Adrenal gland (tissue), 12 donors: ENCODE measurements around the gene DPEP2. TPM values are rescaled to one million over a fixed set of nuclear protein-coding genes. Genes with fewer than 3 reads are reported as not detected.
"Not testable (repeated sequence)": the region's sequence is repeated elsewhere in the genome, so short reads cannot be mapped to it uniquely, and the experiment has no call there.

Experiments
- DNase-seq, 7 donors: peaks; one replicate each; pipeline ENCODE4 v3.0.0-alpha.2; 2019 to 2020
- H3K27ac ChIP-seq, 5 donors: fragments of 200-600 bp; sonication (generic) in 4 of 5; 1 replicate in 3 of 5; 2 replicates in 2 of 5; pipeline versions ENCODE4 v1.5.1 to v1.8.0; 2016 to 2020; ENCODE audit warnings: mild to moderate bottlenecking in 1 of 5
- H3K27me3 ChIP-seq: fragments of 200-600 bp; 2 replicates; pipeline ENCODE4 v1.8.0; 2021
- H3K36me3 ChIP-seq, 2 donors: fragments of 200-600 bp; replicated peaks in 1 of 2; 1 replicate in 1 of 2; 2 replicates in 1 of 2; pipeline versions ENCODE4 v1.5.1 to v1.8.0; 2018 to 2022
- H3K4me1 ChIP-seq, 2 donors: fragments of 200-600 bp; replicated peaks in 1 of 2; 1 replicate in 1 of 2; 2 replicates in 1 of 2; pipeline versions ENCODE4 v1.5.1 to v1.8.0; 2018 to 2021
- H3K4me3 ChIP-seq, 4 donors: fragments of 200-600 bp; sonication (generic) in 3 of 4; one replicate each; pipeline ENCODE4 v1.5.1; 2016 to 2018
- H3K9me3 ChIP-seq, 3 donors: fragments of 200-600 bp; sonication (generic) in 1 of 3; replicated peaks in 1 of 3; 1 replicate in 2 of 3; 2 replicates in 1 of 3; pipeline versions ENCODE4 v1.5.1 to v1.8.0; 2016 to 2021
- POLR2A ChIP-seq, 2 donors: fragments of 450-650 bp; IDR thresholded peaks; one replicate each; pipeline ENCODE4 v1.6.1; 2017; ENCODE audit warnings: antibody characterized with exemption in 2 of 2, mild to moderate bottlenecking in 2 of 2, moderate library complexity in 1 of 2
- WGBS, 4 donors: extraction: QIAGEN DNeasy Blood & Tissue Kit in 2 of 4; methylation state at CpG; one replicate each; pipeline versions ENCODE4 v1.1.5 to v1.1.7; 2013 to 2017; 5-methylcytosine and 5-hydroxymethylcytosine counted together
- intact Hi-C, 2 donors: fragments of 100-400 bp; cut with DNase I; formaldehyde crosslinking; loops; one replicate each; pipeline versions ENCODE4 v1.14.1 to v1.15.0; 2022 to 2023
- polyA plus RNA-seq, 3 donors: library from polyadenylated mRNA; stranded (reverse); fragments of 200-250 nt in 2 of 3; fragments of 350-450 nt in 1 of 3; fragmentation: Illumina TruSeq in 1 of 3; extraction: RNeasy Lipid Tissue Mini Kit (QIAGEN cat#74804) in 1 of 3; gene quantifications; one replicate each; pipeline ENCODE4 v1.2.3, GENCODE V29; 2013 to 2014
- total RNA-seq, 9 donors: library from RNA; depleted of rRNA in 4 of 9; stranded (reverse); fragments of >200 nt in 4 of 9; fragments of 120-200 nt in 1 of 9; fragmentation: NEBNext Ultra II Directional in 1 of 9; extraction: Animal tissue kit (Norgen Biotek cat#: 25700) in 1 of 9; gene quantifications; one replicate each; pipeline versions ENCODE4 v1.1.0 to v1.2.4, GENCODE V29; 2013 to 2023
- TF ChIP-seq, protein P1 (sequence below), 6 experiments: fragments of 450-650 bp in 4 of 6; fragments of 200-600 bp in 2 of 6; sonication (generic) in 1 of 6; IDR thresholded peaks; 1 replicate in 5 of 6; 2 replicates in 1 of 6; pipeline versions ENCODE4 v1.5.1 to v1.8.0; 2016 to 2021; ENCODE audit warnings: antibody characterized with exemption in 6 of 6, mild to moderate bottlenecking in 2 of 6, moderate library complexity in 1 of 6
- donor health status: healthy with polysubstance abuse.
- donor health status: Bipolar disorder and iron deficiency.
- donor health status: DM: yes; HTN: yes; CAD: no.
- donor health status: DM: no; HTN: no; CAD: no.
- donor health status: DM: no; HTN: no; CAD: no.
- donor health status: DM: yes; HTN: yes; CAD: no.

DPEP2 gene
- total and polyA plus RNA-seq, 12 donors = 0.27 to 8.4 (median 1.4) TPM

- WGBS, 4 donors = 41 to 50% (median 45%) methylated on average over 1 of the region's 1 CpG
- Histone ChIP-seq H3K27ac (peak overlapping the region in 1 of 5 donors; percentile 11), H3K36me3 (no peaks in the 10 kb centered on the region), H3K27me3 (no peaks in the 10 kb centered on the region), H3K4me1 (no peaks in the 10 kb centered on the region), H3K9me3 (no peaks in the 10 kb centered on the region), H3K4me3 (no peak overlapping the region)
- no peak for DNase-seq
- intact Hi-C loops = no loop called here
- no peak for TF ChIP-seq POLR2A (IDR thresholded peaks at IDR 0.05)
- TF ChIP-seq, protein P1, sequence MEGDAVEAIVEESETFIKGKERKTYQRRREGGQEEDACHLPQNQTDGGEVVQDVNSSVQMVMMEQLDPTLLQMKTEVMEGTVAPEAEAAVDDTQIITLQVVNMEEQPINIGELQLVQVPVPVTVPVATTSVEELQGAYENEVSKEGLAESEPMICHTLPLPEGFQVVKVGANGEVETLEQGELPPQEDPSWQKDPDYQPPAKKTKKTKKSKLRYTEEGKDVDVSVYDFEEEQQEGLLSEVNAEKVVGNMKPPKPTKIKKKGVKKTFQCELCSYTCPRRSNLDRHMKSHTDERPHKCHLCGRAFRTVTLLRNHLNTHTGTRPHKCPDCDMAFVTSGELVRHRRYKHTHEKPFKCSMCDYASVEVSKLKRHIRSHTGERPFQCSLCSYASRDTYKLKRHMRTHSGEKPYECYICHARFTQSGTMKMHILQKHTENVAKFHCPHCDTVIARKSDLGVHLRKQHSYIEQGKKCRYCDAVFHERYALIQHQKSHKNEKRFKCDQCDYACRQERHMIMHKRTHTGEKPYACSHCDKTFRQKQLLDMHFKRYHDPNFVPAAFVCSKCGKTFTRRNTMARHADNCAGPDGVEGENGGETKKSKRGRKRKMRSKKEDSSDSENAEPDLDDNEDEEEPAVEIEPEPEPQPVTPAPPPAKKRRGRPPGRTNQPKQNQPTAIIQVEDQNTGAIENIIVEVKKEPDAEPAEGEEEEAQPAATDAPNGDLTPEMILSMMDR (IDR thresholded peaks at IDR 0.05) = no peak
Measured at GRCh38 chr16:68013440-68013839, 14.2 kb upstream of the DPEP2 start.

DNA sequence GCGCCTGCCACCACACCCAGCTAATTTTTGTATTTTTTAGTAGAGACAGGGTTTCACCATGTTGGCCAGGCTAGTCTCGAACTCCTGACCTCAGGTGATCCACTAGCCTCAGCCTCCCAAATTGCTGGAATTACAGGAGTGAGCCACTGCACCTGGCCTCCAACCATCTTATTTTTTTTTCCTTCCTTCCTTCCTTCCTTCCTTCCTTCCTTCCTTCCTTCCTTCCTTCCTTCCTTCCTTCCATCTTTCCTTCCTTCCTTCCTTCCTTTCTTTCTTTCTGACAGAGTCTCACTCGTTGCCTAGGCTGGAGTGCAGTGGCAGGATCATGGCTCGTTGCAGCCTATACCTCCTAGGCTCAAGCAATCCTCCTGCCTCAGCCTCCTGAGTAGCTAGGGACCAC, 10.6 kb upstream of the DPEP2 start:
- H3K4me1 ChIP-seq, H3K27me3 ChIP-seq, H3K4me3 ChIP-seq, H3K27ac ChIP-seq, intact Hi-C loops, DNase-seq, H3K36me3 ChIP-seq, H3K9me3 ChIP-seq: not testable (repeated sequence)
- 66 to 79% (median 68%) methylated on average over 4 of the region's 4 CpGs for WGBS, 4 donors

DNA sequence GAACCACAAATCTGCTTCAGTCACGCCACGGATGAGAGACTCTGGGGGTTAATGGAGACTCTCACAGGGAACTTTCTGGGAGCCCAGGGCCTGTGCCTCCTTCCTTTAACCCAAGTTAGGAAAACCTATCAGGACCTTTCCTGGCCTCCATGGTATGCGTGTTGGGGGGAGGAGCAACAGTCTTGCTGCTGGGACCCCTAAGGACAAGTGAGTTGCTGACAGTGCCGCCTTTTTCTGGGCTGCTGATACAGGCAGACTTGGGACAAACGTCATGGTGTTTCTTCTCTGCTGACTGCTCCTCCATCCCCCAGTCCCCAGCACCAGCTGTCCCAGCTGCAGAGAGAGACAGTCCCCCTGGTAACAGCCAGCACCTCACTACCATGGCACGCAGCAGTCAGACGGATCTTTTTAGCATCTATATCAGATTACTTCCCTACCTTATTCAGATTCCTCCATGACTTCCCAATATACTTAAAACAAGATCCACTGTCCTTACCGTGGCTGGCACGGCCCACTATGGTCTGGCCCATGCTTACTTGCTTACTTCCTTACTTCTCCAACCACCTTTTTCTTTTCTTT, 10.0 kb upstream of the DPEP2 start:
- H3K4me3 ChIP-seq = no peak overlapping the region
- H3K27ac ChIP-seq = no peak overlapping the region
- H3K4me1 ChIP-seq = no peaks in the 10 kb centered on the region
- intact Hi-C loops = no loop called here
- no peaks in the 10 kb centered on the region for H3K27me3 ChIP-seq
- H3K36me3 ChIP-seq = no peaks in the 10 kb centered on the region
- 69 to 71% (median 71%) methylated on average over 9 of the region's 9 CpGs for WGBS, 4 donors
- no peak for DNase-seq
- H3K9me3 ChIP-seq = no peaks in the 10 kb centered on the region
- TF ChIP-seq POLR2A (IDR thresholded peaks at IDR 0.05) = no peak
- TF ChIP-seq, protein P1 (IDR thresholded peaks at IDR 0.05) = no peak

GRCh38 chr16:68005786-68006286, 6.6 kb upstream of the DPEP2 start:
- H3K36me3 ChIP-seq = no peaks in the 10 kb centered on the region
- H3K9me3 ChIP-seq = no peaks in the 10 kb centered on the region
- H3K4me1 ChIP-seq = no peaks in the 10 kb centered on the region
- TF ChIP-seq, protein P1 (IDR thresholded peaks at IDR 0.05) = no peak
- WGBS, 4 donors = 33 to 48% (median 46%) methylated on average over 6 of the region's 6 CpGs
- no peaks in the 10 kb centered on the region for H3K27me3 ChIP-seq
- intact Hi-C loops = no loop called here
- DNase-seq = peak in 5 of 7 donors; percentile 40 to 68 (median 54)
- no peak overlapping the region for H3K4me3 ChIP-seq
- peak overlapping the region in 3 of 5 donors; percentile 8 to 70 (median 64) for H3K27ac ChIP-seq

GRCh38 chr16:68005211-68005610, 5.9 kb upstream of the DPEP2 start:
- H3K27me3 ChIP-seq = no peaks in the 10 kb centered on the region
- 80 to 92% (median 91%) methylated on average over 9 of the region's 9 CpGs for WGBS, 4 donors
- no peak for TF ChIP-seq POLR2A (IDR thresholded peaks at IDR 0.05)
- TF ChIP-seq, protein P1 (IDR thresholded peaks at IDR 0.05) = no peak
- no peaks in the 10 kb centered on the region for H3K36me3 ChIP-seq
- peak overlapping the region in 3 of 5 donors; percentile 8 to 70 (median 64) for H3K27ac ChIP-seq
- H3K9me3 ChIP-seq = no peaks in the 10 kb centered on the region
- H3K4me3 ChIP-seq = no peak overlapping the region
- H3K4me1 ChIP-seq = no peaks in the 10 kb centered on the region
- no peak for DNase-seq
- intact Hi-C loops = no loop called here
